Epithelial cell of proximal tubule (primary cell): ENCODE results near the gene OR2C3. TPM values are rescaled to one million over a fixed set of nuclear protein-coding genes. Genes with fewer than 3 reads are reported as not detected.

ENCODE experiments used
- DNase-seq: peaks from one replicate; pipeline ENCODE4 v3.0.0-alpha.2; 2011; ENCODE audit warnings: low read depth
- H3K4me3 ChIP-seq: 2 replicates; pipeline ENCODE4 v1.5.1; 2011; ENCODE audit warnings: low read depth, mild to moderate bottlenecking, low read length
- total RNA-seq: library from RNA; depleted of rRNA; stranded (reverse); fragments of >200 nt; gene quantifications from 2 replicates; pipeline ENCODE4 v1.2.3, GENCODE V29; 2015
- TF ChIP-seq, protein P1 (sequence below): conservative IDR thresholded peaks from 2 replicates; pipeline ENCODE4 v1.5.1; 2012; ENCODE audit warnings: low read depth, mild to moderate bottlenecking, low read length

The OR2C3 gene
- total RNA-seq: not detected in 2 replicates

DNA sequence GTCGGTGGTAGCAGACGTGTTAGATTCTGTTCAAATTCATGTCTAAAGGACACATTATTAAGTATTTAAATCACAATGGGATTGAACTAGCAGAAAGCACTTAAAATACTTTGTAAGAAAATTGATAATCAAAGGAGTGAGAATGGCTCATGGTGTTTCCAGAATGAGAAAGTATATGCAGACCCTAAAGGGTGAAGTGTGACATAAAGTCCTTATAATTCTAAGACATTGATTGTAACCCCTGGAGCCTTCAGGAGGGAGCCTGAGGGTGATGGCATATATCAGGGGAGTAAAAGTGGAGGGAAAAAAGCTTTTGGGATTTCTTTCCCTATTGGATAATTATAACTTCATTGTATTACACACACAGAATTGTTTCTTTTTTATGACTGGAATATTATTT lies at the start of gene OR2C3:
OR2C3 (minus strand) TSS at position 101 of the 400 bp plus-strand sequence. CDS start 3,929 bp downstream, outside the sequence.
- H3K4me3 ChIP-seq: no peak within 1 kb of the TSS
- no peak for DNase-seq
- TF ChIP-seq, protein P1, sequence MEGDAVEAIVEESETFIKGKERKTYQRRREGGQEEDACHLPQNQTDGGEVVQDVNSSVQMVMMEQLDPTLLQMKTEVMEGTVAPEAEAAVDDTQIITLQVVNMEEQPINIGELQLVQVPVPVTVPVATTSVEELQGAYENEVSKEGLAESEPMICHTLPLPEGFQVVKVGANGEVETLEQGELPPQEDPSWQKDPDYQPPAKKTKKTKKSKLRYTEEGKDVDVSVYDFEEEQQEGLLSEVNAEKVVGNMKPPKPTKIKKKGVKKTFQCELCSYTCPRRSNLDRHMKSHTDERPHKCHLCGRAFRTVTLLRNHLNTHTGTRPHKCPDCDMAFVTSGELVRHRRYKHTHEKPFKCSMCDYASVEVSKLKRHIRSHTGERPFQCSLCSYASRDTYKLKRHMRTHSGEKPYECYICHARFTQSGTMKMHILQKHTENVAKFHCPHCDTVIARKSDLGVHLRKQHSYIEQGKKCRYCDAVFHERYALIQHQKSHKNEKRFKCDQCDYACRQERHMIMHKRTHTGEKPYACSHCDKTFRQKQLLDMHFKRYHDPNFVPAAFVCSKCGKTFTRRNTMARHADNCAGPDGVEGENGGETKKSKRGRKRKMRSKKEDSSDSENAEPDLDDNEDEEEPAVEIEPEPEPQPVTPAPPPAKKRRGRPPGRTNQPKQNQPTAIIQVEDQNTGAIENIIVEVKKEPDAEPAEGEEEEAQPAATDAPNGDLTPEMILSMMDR: no peak

DNA sequence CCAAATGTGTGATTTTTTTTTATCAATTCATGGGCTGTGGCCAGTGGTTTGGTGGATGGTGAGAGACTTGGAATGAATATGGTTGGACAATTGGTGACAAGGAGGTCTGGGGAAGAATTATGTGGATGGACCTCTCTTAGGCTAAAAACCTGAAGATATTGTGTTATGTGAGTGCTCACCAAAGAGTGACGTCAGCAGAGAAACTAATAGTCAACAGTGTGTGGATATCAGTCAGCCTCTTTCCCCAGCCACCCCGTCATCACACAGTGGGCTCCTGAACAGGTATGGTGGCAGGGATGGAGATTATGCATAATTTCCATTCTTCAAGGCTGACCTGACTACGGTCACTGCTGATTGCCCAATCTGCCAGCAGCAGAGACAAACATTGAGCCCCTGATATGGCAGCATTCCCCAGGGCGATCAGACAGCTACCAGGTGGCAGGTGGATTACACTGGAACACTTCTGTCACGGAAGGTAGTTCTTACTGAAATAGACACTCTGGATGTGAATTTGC lies 42.8 kb upstream of the OR2C3 start:
- H3K4me3 ChIP-seq: no peak overlapping the region
- DNase-seq: no peak
- TF ChIP-seq, protein P1: no peak

DNA sequence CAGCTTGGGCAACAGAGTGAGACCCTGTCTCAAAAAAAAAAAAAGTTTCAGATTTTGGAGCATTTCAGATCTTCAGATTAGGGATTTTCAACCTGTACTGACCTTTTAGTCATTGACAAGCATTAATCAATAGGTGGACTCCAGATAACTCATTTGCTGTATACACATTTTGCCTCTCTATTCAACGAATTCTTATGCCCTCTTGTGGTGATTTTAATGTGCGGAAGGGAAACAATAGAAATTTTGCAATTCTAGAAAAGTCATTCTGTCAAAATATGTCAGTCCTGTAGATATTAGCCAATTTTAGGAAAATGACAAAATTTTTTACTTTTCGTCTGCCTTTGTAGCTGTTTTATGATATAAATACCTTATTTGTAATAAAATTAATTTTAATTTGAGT lies 40.3 kb upstream of the OR2C3 start:
- no peak overlapping the region for H3K4me3 ChIP-seq
- TF ChIP-seq, protein P1: peak; percentile 23
- no peak for DNase-seq

DNA sequence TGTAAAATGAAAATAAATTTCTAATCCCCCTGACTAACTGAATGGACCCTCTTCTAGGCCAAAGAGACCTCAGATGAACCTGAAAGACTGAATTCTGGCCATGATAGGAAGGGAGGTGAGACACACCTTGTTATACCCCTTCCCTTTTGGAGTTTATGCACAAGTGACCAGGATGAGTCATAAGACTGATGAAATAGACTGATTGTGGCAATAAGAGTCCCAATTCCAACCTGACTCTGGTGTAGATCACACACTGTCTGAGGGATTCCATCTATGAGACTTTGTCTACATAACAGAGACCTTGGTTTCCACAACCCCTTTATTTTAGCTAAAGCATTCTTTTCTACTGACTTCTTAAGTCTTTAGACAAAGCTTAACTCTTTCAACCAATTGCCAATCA lies 38.4 kb upstream of the OR2C3 start:
- no peak for DNase-seq
- TF ChIP-seq, protein P1: no peak
- H3K4me3 ChIP-seq: no peak overlapping the region

DNA sequence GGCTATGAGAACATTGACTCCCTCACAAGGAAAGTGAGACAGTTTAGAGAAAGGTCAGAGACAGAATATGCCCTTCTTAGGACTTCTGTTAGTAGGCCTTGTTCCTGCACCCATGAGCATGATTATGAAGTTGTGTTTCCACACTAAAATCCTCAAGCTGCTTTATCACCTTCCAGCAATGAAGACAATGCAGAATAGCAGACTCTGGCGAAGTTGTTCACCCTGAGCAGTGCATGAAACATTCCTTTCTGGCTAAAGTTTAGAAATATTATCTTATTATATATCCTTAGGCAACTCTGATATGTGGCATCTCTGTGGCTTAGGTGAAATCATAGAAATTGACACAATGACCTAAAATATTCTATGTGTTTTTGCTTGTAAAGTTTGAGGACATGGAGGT lies 38.0 kb upstream of the OR2C3 start:
- no peak overlapping the region for H3K4me3 ChIP-seq
- TF ChIP-seq, protein P1: no peak
- DNase-seq: no peak

DNA sequence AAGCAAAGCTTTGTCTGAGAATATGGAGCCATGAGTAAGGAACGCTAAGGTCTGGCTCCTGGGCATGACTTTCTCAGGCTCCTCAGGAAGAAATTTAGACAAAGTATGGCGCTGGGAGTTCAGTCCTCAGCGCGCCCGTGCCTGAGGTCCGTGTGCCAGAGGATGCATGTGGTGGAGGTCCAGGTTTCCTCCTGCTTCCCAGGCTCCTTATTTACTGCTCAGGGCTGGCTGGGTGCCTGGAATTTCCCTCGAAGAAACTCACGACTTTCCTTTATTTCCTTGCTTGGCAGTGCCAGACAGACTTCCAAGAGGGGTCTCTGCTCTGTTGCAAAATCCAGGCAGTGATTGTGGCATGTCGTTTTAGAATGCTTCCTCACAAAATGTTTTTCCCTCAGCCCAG lies 26.0 kb upstream of the OR2C3 start:
- TF ChIP-seq, protein P1: no peak
- DNase-seq: no peak
- H3K4me3 ChIP-seq: no peak overlapping the region

DNA sequence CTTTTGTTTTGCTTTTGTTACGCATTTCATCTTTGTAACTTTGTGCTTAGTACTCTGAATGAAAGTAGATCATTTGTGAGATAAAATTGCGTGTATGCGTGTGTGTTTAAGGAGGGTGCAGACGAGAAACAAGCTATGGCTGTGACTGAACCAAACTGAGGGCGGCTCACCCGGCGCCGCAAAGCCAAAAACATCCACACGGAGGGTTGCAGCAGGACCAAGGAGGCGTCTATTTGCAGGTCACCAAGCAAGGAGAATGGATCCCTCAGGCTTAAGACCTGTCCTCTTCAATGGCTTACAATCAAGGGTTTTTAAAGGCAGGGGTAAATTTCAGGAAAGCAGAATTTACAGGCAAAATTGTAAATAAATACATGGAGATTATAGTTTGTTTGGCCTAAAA lies 25.5 kb upstream of the OR2C3 start:
- H3K4me3 ChIP-seq: no peak overlapping the region

More for the DNA sequence above, 25.5 kb upstream of the OR2C3 start:
- no peak for DNase-seq
- TF ChIP-seq, protein P1: no peak
